Smooth muscle cell (in vitro differentiated cells): Measurements from ENCODE around the gene STIP1. TPM values are rescaled to one million over a fixed set of nuclear protein-coding genes. Genes with fewer than 3 reads are reported as not detected.
A peak's percentile ranks its signal among the peaks of the same experiment; 100 is the strongest.

ENCODE experiments used
- DNase-seq: peaks from one replicate; lab custom pipeline; 2025; ENCODE audit not compliant: unreplicated experiment; lab: John Stamatoyannopoulos, UW
- H2AFZ ChIP-seq: fragments of 200-600 bp; sonication (generic); 2 replicates; pipeline ENCODE4 v1.6.0; 2016; ENCODE audit warnings: antibody characterized with exemption, low read depth, mild to moderate bottlenecking
- H3F3A ChIP-seq: fragments of 200-600 bp; sonication (generic); 2 replicates; pipeline ENCODE4 v1.6.0; 2017; ENCODE audit warnings: antibody characterized with exemption, low read depth
- H3K27ac ChIP-seq: fragments of 200-600 bp; sonication (generic); 2 replicates; pipeline ENCODE4 v1.5.1; 2016; ENCODE audit warnings: low read depth, mild to moderate bottlenecking
- H3K27me3 ChIP-seq: fragments of 200-600 bp; sonication (generic); 2 replicates; pipeline ENCODE4 v1.6.1; 2016; ENCODE audit warnings: low read depth, mild to moderate bottlenecking
- H3K36me3 ChIP-seq: fragments of 200-600 bp; sonication (generic); 2 replicates; pipeline ENCODE4 v1.5.1; 2016; ENCODE audit warnings: low read depth
- H3K4me1 ChIP-seq: fragments of 200-600 bp; sonication (generic); 2 replicates; pipeline ENCODE4 v1.5.1; 2016; ENCODE audit warnings: low read depth
- H3K4me2 ChIP-seq: fragments of 200-600 bp; sonication (generic); 2 replicates; pipeline ENCODE4 v1.6.0; 2016; ENCODE audit warnings: mild to moderate bottlenecking
- H3K4me3 ChIP-seq: fragments of 200-600 bp; sonication (generic); 2 replicates; pipeline ENCODE4 v1.5.1; 2016; ENCODE audit warnings: mild to moderate bottlenecking
- H3K79me2 ChIP-seq: fragments of 200-600 bp; sonication (generic); 2 replicates; pipeline ENCODE4 v1.6.0; 2016; ENCODE audit warnings: low read depth, mild to moderate bottlenecking
- H3K9ac ChIP-seq: fragments of 200-600 bp; sonication (generic); 2 replicates; pipeline ENCODE4 v1.6.0; 2016; ENCODE audit warnings: low read depth
- H3K9me3 ChIP-seq: fragments of 200-600 bp; sonication (generic); replicated peaks from 2 replicates; pipeline ENCODE4 v1.5.1; 2016; ENCODE audit warnings: low read depth
- H4K20me1 ChIP-seq: fragments of 200-600 bp; sonication (generic); 2 replicates; pipeline ENCODE4 v1.6.0; 2016; ENCODE audit warnings: low read depth
- WGBS: methylation state at CpG from one replicate; pipeline ENCODE4 v1.1.7; 2016; ENCODE audit warnings: low lambda C conversion rate; 5-methylcytosine and 5-hydroxymethylcytosine counted together
- polyA plus RNA-seq: library from polyadenylated mRNA; unstranded; fragments of >200 nt; fragmentation: Nextera tagmentation; extraction: Ambion mirVana; gene quantifications from 2 replicates; pipeline ENCODE4 v1.2.1, GENCODE V29; 2016
- total RNA-seq: library from RNA; depleted of rRNA; stranded (reverse); fragments of >200 nt; gene quantifications from 2 replicates; pipeline ENCODE4 v1.2.3, GENCODE V29; 2014
- TF ChIP-seq, protein P1 (sequence below): fragments of 200-600 bp; sonication (generic); IDR thresholded peaks from 2 replicates; pipeline ENCODE4 v1.5.1; 2017; ENCODE audit warnings: borderline replicate concordance, mild to moderate bottlenecking, antibody characterized with exemption; ENCODE audit not compliant: insufficient read depth, poor library complexity, severe bottlenecking

STIP1 gene
- total and polyA plus RNA-seq, 2 experiments from 2014 or later = 114 to 117 TPM

DNA sequence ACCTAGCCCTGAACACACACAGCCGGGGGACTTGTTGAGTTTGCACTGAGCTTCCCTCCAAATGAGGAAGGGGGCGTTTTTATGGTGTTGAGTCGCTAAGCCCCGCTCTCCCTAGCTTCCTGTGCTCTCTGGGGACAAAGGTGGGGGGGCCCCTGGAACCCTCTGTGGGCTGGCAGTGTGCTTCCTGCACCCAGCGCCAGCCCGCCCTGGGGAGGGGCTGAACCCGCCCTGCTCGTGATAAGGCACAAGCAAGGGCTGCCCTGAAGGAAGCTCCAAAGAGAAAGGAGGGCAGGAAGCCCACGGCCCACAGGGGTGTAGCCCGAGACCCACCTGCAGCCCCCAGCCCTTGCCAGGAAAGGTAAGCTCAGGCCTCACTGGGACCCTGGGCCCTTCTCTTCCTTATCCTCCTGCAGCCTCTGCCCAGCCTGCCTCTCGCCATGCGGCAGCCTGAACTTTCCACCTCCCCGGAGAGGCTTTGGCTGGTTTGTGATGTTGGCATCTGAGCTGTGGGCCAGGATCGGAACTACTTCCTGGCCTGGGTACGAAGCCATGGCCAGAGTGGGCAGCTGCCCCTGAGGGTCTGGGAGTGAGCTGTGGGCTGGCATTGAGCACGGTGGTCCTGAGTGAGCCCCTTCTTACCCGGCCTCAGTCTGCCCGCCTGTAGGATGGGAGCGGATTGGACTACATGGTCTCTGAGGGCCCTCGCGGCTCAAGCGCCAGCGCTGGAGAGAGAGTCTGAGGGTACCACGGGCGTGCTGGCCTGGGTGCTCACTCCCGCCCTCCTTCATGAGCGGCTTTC lies 20.7 kb downstream of the STIP1 start, which contains the start of gene FERMT3:
FERMT3 (plus strand) TSS at position 265 of the 799 bp plus-strand sequence. CDS start 644 bp downstream, outside the sequence.
- H3K4me3 ChIP-seq = no peak within 1 kb of the TSS
- WGBS = 86% methylated on average over 27 of the region's 27 CpGs
- peaks cover 5% of the 10 kb centered on the region for H4K20me1 ChIP-seq
- H3K27ac ChIP-seq = peak within 1 kb of the TSS; percentile 72
- no peaks in the 10 kb centered on the region for H3K9me3 ChIP-seq
- no peaks in the 10 kb centered on the region for H3K4me1 ChIP-seq
- no peak for DNase-seq
- no peaks in the 10 kb centered on the region for H3F3A ChIP-seq
- H3K9ac ChIP-seq = no peak within 1 kb of the TSS
- peaks cover 7% of the 10 kb centered on the region for H3K36me3 ChIP-seq
- TF ChIP-seq, protein P1, sequence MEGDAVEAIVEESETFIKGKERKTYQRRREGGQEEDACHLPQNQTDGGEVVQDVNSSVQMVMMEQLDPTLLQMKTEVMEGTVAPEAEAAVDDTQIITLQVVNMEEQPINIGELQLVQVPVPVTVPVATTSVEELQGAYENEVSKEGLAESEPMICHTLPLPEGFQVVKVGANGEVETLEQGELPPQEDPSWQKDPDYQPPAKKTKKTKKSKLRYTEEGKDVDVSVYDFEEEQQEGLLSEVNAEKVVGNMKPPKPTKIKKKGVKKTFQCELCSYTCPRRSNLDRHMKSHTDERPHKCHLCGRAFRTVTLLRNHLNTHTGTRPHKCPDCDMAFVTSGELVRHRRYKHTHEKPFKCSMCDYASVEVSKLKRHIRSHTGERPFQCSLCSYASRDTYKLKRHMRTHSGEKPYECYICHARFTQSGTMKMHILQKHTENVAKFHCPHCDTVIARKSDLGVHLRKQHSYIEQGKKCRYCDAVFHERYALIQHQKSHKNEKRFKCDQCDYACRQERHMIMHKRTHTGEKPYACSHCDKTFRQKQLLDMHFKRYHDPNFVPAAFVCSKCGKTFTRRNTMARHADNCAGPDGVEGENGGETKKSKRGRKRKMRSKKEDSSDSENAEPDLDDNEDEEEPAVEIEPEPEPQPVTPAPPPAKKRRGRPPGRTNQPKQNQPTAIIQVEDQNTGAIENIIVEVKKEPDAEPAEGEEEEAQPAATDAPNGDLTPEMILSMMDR = no peak
- H3K79me2 ChIP-seq = no peaks in the 10 kb centered on the region
- H3K4me2 ChIP-seq = peak within 1 kb of the TSS; percentile 21
- H2AFZ ChIP-seq = no peak within 1 kb of the TSS
- H3K27me3 ChIP-seq = no peaks in the 10 kb centered on the region

DNA sequence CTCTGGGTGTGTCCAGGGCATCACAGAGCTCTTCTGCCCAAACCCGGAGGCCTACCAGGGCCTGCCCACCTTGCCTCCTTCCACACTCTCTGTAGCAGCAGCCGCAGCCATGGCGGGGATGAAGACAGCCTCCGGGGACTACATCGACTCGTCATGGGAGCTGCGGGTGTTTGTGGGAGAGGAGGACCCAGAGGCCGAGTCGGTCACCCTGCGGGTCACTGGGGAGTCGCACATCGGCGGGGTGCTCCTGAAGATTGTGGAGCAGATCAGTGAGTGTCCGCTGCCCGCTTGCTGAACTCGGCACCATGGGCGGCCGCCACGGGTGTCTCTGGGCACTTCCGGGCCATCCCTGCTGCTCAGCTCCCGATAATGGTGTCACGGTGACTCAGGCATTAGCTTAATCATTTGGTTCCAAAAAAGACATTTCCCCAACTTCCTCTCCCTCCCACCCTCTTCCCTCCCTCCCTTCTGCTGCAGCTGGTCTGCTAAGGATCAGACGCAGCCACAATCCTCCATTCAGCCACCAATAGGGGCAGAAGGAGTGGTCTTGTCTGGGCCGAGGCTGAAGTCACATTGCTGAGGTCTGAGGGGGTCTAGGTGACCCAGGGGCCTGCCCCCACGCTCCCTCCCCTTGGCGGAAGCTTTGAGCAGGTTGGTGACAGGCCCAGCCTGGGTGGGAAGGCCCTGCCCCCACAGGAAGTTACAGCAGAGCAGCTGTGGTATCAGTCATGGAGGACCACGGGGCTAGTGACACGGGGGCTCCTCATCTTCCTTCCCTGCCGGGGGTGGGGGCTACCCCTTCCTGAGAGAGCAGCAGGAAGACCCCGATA lies 21.5 kb downstream of the STIP1 start:
- Histone ChIP-seq H4K20me1 (peaks cover 4% of the 10 kb centered on the region), H3K36me3 (peaks cover 3% of the 10 kb centered on the region), H3K9ac (peak overlapping the region; percentile 49), H3K79me2 (no peaks in the 10 kb centered on the region), H3K4me1 (no peaks in the 10 kb centered on the region), H3F3A (no peaks in the 10 kb centered on the region), H2AFZ (no peak overlapping the region), H3K9me3 (no peaks in the 10 kb centered on the region), H3K4me2 (peak overlapping the region; percentile 21), H3K27ac (peak overlapping the region; percentile 72), H3K4me3 (no peak overlapping the region), H3K27me3 (no peaks in the 10 kb centered on the region)
- no peak for DNase-seq
- 58% methylated on average over 30 of the region's 30 CpGs for WGBS
- TF ChIP-seq, protein P1 = no peak

DNA sequence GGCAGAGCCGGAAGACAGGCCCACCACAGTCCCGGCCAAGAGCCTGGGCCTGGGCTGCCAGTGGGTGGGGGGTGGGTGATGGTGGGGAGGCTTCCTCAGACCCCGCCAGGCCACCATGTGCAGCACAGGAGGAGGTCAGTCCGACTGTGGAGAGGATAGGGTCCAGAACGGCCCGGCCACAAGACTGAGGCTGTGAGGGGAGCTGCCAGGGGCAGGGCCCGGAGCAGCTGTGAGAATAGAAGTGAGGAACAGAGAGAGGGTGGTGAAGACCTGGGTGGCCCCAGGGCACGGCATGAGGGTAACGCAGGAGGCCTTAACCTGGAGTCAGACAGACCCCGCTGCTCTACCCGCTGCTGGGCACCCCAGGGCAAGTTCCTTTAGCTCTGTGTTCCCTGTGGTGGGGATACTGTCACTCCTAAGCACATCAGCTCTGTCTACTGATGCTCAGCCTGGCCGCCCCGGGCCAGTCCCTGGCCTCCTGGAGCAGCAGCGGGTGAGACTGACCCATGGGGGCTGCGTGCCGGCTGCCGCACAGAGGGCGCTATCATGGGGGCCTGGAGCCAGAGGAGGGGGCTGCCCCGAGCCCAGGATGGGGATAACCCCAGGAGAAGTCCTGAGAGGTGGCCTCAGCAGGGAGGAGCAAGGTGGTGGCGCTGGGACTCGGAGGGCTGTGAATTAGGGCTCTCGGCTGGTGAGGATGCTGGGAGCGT lies 22.3 kb downstream of the STIP1 start:
- H3K27ac ChIP-seq = peak overlapping the region; percentile 47
- WGBS = 93% methylated on average over 23 of the region's 23 CpGs
- no peak overlapping the region for H2AFZ ChIP-seq
- no peaks in the 10 kb centered on the region for H3K9me3 ChIP-seq
- peaks cover 3% of the 10 kb centered on the region for H3K36me3 ChIP-seq
- TF ChIP-seq, protein P1 = no peak
- no peaks in the 10 kb centered on the region for H3K79me2 ChIP-seq
- H3F3A ChIP-seq = no peaks in the 10 kb centered on the region
- no peaks in the 10 kb centered on the region for H3K27me3 ChIP-seq
- H3K4me2 ChIP-seq = peak overlapping the region; percentile 15
- DNase-seq = no peak
- H3K9ac ChIP-seq = peak overlapping the region; percentile 49
- no peak overlapping the region for H3K4me3 ChIP-seq
- H3K4me1 ChIP-seq = no peaks in the 10 kb centered on the region
- H4K20me1 ChIP-seq = no peaks in the 10 kb centered on the region
